ENCODE results near the gene FPR2.

The FPR2 gene, protein sequence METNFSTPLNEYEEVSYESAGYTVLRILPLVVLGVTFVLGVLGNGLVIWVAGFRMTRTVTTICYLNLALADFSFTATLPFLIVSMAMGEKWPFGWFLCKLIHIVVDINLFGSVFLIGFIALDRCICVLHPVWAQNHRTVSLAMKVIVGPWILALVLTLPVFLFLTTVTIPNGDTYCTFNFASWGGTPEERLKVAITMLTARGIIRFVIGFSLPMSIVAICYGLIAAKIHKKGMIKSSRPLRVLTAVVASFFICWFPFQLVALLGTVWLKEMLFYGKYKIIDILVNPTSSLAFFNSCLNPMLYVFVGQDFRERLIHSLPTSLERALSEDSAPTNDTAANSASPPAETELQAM

DNA sequence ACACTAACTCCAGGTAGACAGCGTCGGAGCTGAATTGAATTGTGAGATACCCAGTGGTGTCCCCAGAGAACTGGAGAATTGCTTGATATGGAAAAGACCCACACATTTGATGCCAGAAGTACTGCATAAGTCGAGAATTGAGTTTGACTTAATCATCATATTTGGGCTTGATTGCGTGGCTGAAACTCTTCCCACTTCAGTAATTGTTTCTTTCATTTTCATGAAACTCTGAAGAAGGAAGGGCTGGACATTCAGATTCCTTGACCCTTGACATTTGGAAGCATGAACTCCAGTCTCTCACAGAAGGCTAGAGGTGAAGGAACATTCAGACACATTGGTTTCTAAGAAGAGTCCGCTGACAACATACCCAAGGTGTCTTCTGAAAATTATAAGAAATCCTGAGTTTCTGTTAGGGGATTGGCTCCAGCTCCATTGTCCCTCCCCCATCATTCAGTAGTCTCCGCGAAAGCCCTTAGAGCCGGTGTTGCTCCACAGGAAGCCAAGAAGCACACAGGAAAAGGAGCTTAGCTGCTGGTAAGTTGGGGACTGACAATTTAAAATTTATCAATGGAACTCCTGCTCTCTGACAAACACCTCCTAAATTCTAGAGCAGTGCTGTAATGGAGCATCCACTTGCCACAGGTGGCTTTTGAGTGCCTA is at the start of gene FPR2:
Gene FPR2, plus strand, starts transcription at position 484 of the 660 bp plus-strand sequence. CDS start 7,479 bp downstream, outside the sequence.
- TF ChIP-seq GATA3 (IDR thresholded peaks at IDR 0.05; ENCODE audit: low read depth, low read length) (no peak), GATA2 (IDR thresholded peaks at IDR 0.05; ENCODE audit: low read depth, low read length) (no peak)

DNA sequence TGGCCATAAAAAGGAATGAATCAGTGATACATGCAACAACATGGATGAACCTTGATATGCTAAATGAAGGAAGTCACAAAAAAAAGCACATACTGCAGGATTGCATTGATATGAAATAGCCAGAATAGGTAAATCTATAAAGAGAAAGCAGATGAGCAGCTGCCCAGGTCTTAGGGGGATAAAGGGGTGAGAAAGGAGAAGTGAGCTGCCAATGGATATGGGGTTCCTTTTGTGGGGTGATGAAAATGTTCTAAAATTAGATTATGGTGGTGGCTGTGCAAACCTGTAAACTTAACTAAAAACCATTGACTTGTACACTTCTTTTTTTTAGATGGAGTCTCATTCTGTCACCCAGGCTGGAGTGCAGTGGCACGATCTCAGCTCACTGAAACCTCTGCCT is 49.3 kb upstream of the FPR2 start:
- TF ChIP-seq GATA2 (IDR thresholded peaks at IDR 0.05; ENCODE audit: low read depth, low read length): no peak
- TF ChIP-seq GATA3 (IDR thresholded peaks at IDR 0.05; ENCODE audit: low read depth, low read length): no peak

DNA sequence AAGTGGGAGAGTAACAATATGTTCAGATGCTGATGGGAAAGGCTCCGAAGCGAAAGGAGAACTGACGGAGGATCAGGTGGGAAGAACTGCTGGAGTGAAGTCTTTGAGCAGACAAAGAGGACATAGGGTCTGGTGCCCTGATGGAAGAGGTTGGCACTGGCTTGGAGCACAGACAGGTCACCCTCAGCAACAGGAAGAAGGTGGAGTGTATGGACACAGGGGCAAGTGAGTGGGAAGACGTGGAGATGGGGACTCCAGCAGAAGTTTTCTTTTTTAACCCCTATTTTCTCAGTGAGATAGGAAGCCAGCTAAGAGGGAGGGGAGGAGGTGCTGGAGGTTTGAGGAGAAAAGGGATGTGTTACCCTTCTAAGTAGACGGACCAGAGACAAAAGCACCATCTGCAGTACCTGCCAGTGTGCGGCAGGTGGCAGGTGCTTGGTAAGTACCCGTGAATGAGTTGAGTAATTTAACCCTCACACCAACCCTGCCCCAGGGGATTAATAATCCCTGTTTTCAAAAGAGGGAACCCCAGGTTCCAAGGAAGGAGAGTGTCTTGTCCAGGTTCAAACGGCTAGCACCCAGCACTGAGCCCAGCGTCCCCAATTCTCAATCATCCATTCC is 48.4 kb upstream of the FPR2 start:
- no peak for TF ChIP-seq GATA3 (IDR thresholded peaks at IDR 0.05; ENCODE audit: low read depth, low read length)
- no peak for TF ChIP-seq GATA2 (IDR thresholded peaks at IDR 0.05; ENCODE audit: low read depth, low read length)

DNA sequence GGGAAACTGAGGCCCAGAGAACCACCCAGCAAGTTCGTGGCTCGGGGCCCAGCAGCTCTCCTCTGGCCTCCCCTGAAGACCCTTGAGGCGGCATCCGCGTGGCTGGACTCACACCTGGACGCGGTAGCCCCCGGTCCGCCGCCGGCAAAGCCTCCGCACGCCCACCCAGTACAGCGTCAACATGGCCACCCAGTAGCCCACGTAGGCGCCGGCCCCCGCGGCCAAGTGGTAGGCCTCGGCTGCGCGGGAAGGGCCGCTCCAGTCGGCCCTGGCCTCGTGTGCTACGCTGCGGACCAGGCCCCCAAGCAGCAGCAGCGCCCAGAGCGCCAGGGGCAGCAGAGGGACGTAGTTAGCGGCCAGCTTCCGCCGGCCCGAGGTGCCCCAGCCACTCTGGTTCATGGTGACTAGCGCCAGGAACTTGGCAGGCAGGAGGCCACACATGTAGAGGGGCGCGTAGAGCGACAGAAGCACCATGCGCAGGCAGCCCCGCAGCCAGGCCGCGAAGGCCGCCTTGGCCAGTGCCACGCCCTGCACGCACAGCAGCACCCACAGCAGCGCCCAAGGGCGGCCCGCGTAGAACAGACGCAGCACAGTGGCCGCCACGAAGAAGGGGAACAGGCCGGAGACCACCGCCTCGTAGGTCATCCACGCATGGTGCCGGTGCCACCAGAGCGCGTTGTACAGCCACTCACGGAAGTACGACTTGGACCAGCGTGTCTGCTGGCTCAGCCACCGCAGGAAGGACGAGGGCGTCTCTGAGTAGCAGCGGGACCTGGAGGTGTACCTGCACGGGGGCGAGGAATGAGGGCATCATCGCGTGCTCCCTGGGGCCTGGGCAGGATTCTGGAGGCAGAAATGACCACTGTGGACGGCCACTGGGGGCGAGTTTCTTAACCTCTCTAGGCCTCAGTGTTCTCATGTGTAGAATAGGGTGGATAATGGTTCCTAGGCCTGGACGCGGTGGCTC is 47.4 kb upstream of the FPR2 start:
- TF ChIP-seq GATA2 (IDR thresholded peaks at IDR 0.05; ENCODE audit: low read depth, low read length) (no peak), GATA3 (IDR thresholded peaks at IDR 0.05; ENCODE audit: low read depth, low read length) (no peak)

DNA sequence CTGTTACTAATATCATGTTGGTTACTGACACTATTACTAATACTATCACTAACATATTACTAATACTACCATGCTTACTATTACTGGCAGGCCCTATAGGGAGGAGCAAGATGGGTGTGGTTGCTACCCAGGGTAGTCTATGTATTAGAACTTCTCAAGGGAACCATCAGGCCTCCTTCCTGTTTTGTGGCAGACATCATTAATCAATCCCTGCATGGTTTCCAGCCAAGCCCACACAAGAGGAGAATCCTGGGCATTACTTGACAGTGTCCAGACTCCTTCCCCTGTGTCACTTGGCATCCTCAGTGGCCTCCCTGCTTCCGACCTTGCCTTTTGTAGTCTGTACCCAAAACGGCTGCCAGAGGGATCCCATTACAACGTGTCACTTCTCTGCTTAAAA is 46.1 kb upstream of the FPR2 start:
- TF ChIP-seq GATA3 (IDR thresholded peaks at IDR 0.05; ENCODE audit: low read depth, low read length) (no peak), GATA2 (IDR thresholded peaks at IDR 0.05; ENCODE audit: low read depth, low read length) (no peak)

DNA sequence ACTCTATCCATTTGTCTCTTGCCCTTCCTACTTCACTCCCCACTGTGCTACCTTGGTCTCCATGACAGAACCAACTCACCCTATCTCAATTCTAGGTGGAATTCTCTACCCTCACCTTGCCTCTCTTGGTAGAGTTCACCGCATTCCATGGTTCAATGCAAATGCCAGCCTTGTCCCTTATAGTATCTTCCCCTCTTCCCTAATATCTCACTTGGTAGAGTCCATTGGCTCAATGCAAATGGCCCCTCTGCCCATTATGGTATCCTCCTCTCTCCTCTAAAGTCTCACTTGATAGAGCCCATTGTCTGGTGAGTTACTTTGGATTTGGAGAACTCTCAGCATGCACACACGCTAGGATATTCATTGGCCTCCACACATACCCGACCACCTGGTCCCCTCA is 45.1 kb upstream of the FPR2 start:
- TF ChIP-seq GATA2 (IDR thresholded peaks at IDR 0.05; ENCODE audit: low read depth, low read length): no peak
- TF ChIP-seq GATA3 (IDR thresholded peaks at IDR 0.05; ENCODE audit: low read depth, low read length): no peak

DNA sequence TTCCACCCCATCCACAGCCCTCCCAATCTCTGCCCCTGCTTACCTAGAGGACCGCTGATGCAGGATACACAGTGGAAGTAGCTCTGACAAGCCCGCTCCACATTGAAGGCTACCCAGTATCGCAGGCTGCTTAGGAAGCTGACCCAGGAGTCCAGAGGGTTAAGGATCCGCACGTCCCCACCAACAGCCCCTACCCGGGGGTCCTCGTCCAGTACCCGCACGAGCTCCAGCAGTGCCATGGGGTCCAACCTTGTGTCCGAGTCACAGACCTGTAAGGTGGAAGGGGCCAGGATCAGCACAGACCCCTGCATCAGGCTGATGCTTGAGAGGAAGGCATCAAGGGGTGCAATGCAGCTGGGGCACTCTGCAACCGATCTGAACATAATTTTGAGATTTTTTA is 44.1 kb upstream of the FPR2 start:
- no peak for TF ChIP-seq GATA3 (IDR thresholded peaks at IDR 0.05; ENCODE audit: low read depth, low read length)
- no peak for TF ChIP-seq GATA2 (IDR thresholded peaks at IDR 0.05; ENCODE audit: low read depth, low read length)

DNA sequence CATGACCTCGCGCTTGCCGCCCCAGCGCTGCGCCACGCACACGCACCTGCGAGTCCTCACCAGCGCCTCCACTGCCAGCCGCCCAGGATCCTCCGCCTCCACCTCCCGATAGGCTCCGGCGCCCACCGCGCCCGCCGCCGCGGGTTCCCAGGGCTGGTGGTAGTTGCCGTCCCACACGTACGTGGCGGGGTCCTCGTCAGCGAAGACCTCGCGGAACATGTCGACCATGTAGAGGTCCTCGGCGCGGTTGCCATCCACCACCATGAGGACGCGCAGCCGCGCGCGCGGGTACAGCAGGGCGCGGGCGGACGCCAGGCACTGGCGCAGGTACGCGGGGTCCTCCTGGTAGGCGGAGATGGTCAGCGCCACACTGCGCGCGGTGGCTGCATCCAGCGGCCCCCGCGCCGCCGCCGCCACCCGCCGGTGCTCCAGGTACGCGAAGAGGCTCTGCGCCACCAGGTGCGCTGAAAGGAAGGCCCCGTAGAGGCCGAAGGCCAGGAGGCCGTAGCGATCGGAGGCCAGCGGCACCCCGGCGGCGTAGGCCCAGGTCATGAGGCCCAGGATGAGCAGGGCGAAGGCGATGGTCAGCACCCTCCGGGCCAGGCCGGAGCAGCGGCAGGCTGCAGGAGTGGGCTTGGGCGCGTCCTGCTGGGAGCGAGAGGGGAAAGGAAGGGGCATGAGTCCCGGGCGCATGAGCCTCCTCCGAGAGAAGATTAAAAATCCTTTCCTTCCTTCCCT is 41.6 kb upstream of the FPR2 start:
- TF ChIP-seq GATA3 (IDR thresholded peaks at IDR 0.05; ENCODE audit: low read depth, low read length) (no peak), GATA2 (IDR thresholded peaks at IDR 0.05; ENCODE audit: low read depth, low read length) (no peak)

DNA sequence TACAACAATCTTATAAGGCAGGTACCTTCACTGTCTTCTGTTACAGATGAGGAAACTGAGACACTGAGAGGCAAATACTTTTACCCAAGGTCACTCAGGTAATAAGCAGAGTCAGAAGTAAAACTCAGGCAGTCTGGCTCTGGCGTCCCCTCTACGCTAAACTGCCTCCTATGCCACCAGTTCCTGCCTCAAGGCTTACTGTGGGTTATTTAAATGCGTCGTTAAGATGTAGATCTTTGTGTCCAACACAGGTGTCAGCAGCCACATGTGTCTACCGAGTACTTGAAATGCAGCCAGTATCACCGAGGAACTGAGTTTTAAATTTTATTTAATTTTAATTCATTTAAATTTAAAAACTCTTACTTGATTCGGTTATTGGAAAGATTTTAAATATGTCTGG is 39.1 kb upstream of the FPR2 start:
- TF ChIP-seq GATA3 (IDR thresholded peaks at IDR 0.05; ENCODE audit: low read depth, low read length): no peak
- no peak for TF ChIP-seq GATA2 (IDR thresholded peaks at IDR 0.05; ENCODE audit: low read depth, low read length)

DNA sequence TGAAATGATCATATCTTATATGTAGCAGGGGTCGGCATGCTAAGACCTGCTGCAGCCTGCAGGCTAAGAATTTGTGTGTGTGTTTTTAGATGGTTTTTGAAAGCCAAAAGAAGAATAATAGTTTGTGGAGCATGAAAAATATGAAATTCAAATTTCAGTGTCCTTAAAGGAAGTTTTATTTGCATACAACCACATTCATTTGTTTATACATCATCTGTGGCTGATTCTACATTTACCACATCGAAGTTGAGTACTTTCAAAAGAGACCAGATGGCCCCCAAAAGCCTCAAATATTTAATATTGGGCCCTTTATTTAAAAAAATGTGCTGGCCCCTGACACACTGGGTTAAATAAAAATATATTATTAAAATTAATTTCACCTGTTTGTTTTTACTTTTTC is 38.5 kb upstream of the FPR2 start:
- TF ChIP-seq GATA2 (IDR thresholded peaks at IDR 0.05; ENCODE audit: low read depth, low read length) (no peak), GATA3 (IDR thresholded peaks at IDR 0.05; ENCODE audit: low read depth, low read length) (no peak)

DNA sequence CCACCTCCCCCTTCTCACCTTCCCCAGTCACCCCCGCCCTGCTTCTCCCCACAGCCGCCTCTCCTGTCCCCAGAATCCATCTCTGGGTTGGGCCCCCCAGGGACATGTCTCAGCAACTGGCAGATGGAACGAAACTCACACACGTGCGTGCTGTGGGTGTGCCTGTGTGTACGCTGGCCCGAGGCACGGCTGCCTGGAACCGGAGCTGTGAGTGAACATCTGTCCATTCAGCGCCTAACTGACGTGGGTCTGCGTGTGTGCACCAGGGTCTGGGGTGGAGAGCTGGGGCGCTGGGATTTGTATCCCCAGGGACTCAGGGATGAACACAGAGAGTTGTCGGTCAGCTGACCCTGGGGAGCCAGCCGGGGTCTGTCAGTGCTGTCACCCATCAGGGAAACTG is 36.4 kb upstream of the FPR2 start:
- no peak for TF ChIP-seq GATA2 (IDR thresholded peaks at IDR 0.05; ENCODE audit: low read depth, low read length)
- no peak for TF ChIP-seq GATA3 (IDR thresholded peaks at IDR 0.05; ENCODE audit: low read depth, low read length)

DNA sequence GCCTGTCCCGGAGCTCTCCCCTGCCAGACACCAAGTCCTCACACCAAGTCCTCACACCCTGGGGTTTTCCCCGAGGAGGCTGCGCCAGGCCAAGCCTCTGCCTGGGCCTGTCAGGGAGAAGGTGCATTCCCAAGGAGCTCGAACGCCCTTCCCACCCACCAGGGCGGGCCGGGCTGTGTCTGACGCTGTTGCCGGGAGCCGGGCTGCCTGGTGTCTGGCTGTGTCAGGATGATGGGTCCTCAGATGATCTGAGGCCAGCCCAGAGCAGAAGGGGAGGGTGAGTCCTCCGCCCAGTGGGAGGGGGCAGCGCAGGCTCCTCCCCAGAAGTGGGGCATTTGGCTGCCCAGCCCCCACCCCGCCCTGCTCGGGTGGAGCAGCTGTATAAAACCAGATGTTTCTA is 34.9 kb upstream of the FPR2 start:
- TF ChIP-seq GATA2 (IDR thresholded peaks at IDR 0.05; ENCODE audit: low read depth, low read length): no peak
- no peak for TF ChIP-seq GATA3 (IDR thresholded peaks at IDR 0.05; ENCODE audit: low read depth, low read length)

DNA sequence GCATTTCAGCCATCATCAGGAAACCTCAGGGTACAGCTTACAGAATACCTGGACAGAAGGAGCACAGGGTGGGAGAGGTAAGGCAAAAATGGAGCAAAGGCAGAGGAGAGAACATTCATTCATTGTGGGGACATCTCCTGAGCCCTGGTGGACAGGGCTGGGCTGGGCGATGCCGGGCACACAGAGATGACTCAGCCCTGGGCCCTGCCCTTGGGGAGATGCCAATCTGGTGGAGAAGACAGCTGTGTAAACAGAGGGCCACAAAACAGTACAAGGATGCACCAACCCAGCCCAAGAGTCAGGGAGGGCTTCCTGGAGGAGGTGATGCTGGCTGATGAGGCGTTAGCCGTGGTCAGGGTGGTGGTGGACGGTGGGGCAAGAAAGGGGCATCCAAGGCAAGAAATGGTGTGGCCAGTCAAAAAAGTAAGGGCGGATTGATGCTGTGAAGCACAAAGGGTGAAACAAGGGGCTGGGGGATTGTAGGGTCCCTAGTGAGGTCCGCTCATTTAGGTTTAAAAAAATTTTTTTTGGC is 33.6 kb upstream of the FPR2 start:
- TF ChIP-seq GATA2 (IDR thresholded peaks at IDR 0.05; ENCODE audit: low read depth, low read length) (no peak), GATA3 (IDR thresholded peaks at IDR 0.05; ENCODE audit: low read depth, low read length) (no peak)

Measured in SH-SY5Y (cell line).